ENCODE measurements around the gene EEA1.

GRCh38 chr12:92814584-92814983 lies 114.5 kb downstream of the EEA1 start:
- TF ChIP-seq, protein P1, sequence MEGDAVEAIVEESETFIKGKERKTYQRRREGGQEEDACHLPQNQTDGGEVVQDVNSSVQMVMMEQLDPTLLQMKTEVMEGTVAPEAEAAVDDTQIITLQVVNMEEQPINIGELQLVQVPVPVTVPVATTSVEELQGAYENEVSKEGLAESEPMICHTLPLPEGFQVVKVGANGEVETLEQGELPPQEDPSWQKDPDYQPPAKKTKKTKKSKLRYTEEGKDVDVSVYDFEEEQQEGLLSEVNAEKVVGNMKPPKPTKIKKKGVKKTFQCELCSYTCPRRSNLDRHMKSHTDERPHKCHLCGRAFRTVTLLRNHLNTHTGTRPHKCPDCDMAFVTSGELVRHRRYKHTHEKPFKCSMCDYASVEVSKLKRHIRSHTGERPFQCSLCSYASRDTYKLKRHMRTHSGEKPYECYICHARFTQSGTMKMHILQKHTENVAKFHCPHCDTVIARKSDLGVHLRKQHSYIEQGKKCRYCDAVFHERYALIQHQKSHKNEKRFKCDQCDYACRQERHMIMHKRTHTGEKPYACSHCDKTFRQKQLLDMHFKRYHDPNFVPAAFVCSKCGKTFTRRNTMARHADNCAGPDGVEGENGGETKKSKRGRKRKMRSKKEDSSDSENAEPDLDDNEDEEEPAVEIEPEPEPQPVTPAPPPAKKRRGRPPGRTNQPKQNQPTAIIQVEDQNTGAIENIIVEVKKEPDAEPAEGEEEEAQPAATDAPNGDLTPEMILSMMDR (IDR thresholded peaks at IDR 0.05), result no peak
- TF ChIP-seq EP300 (IDR thresholded peaks at IDR 0.05; ENCODE audit: low read depth), result no peak
- no peak for TF ChIP-seq POLR2A (IDR thresholded peaks at IDR 0.05)
- no peak for TF ChIP-seq POLR2AphosphoS5 (IDR thresholded peaks at IDR 0.05)

Measured in transverse colon (tissue), 4 donors.